ENCODE results near the gene GSG1L2. TPM values are rescaled to one million over a fixed set of nuclear protein-coding genes. Genes with fewer than 3 reads are reported as not detected.

GSG1L2 gene
- total and polyA plus RNA-seq, 2 experiments from 2014 or later = not detected

- TF ChIP-seq ZNF462 (CRISPR knock-in tag; IDR thresholded peaks at IDR 0.05) = no peak
- no peak for TF ChIP-seq ZNF331 (CRISPR knock-in tag; IDR thresholded peaks at IDR 0.05; ENCODE audit: low read depth)
- no peak for TF ChIP-seq STAT1 (IDR thresholded peaks at IDR 0.05; ENCODE audit: unreplicated experiment)
- no peak for TF ChIP-seq POLR2AphosphoS5 (IDR thresholded peaks at IDR 0.05; ENCODE audit: low read depth)
- no peak for TF ChIP-seq JUNB (IDR thresholded peaks at IDR 0.05; ENCODE audit: unreplicated experiment)
- no peak for TF ChIP-seq NANOG (IDR thresholded peaks at IDR 0.05; ENCODE audit: borderline replicate concordance)
- TF ChIP-seq EZH2phosphoT487 (IDR thresholded peaks at IDR 0.05; ENCODE audit: unreplicated experiment) = no peak
- no peak for TF ChIP-seq CTCF (conservative IDR thresholded peaks at IDR 0.05; ENCODE audit: low read depth in 2 of 2)
- no peak for TF ChIP-seq EZH2 (IDR thresholded peaks at IDR 0.05; ENCODE audit: low read depth, unreplicated experiment)
- TF ChIP-seq ETS1 (IDR thresholded peaks at IDR 0.05) = no peak
Observed at GRCh38 chr17:9810100-9810949, 11.6 kb downstream of the GSG1L2 start (continued).

All from GM23338 (cell line).